ENCODE measurements around the gene APCDD1L. TPM values are rescaled to one million over a fixed set of nuclear protein-coding genes. Genes with fewer than 3 reads are reported as not detected.

The APCDD1L gene
- total and polyA plus RNA-seq, 4 donors, result 0.02 to 0.74 (median 0.31) TPM

DNA sequence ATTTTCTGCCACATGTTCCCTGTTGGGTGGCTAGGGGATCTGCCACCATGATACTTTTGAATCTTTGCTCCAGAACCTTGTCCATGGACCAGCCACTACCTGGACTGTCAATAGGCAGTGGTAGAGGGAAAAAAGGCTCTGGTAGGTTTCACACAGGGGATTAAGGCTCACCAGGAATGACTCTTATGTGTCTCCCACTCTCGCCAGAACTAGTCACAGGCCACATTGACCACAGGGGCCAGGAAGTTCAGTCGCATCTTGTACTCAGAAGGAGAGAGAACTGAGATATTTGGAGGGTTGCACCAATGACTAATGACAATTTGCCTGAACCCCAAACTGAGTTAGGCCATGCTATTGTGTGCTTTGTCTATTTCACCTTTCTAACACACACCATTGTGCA lies 23.6 kb upstream of the APCDD1L start:
- H3K36me3 ChIP-seq (ENCODE audit: control insufficient read depth in 4 of 4, insufficient read depth in 4 of 4, low read length in 4 of 4), result no peaks in the 10 kb centered on the region
- peaks cover 0 to 9% (median 0%) of the 10 kb centered on the region in 3 donors for H3K27me3 ChIP-seq (ENCODE audit: control insufficient read depth in 3 of 3, insufficient read depth in 3 of 3, low read length in 2 of 3)
- H3K9me3 ChIP-seq (ENCODE audit: control insufficient read depth in 4 of 4, insufficient read depth in 3 of 4, low read length in 3 of 4), result peaks cover 0 to 10% (median 4%) of the 10 kb centered on the region in 4 donors
- 91 to 97% methylated on average over 2 of the region's 2 CpGs for WGBS, 2 donors
- H3K27ac ChIP-seq (ENCODE audit: low read depth in 1 of 2, low read length in 1 of 2), result no peak overlapping the region
- H3K4me3 ChIP-seq, result no peak overlapping the region
- TF ChIP-seq, protein P1, sequence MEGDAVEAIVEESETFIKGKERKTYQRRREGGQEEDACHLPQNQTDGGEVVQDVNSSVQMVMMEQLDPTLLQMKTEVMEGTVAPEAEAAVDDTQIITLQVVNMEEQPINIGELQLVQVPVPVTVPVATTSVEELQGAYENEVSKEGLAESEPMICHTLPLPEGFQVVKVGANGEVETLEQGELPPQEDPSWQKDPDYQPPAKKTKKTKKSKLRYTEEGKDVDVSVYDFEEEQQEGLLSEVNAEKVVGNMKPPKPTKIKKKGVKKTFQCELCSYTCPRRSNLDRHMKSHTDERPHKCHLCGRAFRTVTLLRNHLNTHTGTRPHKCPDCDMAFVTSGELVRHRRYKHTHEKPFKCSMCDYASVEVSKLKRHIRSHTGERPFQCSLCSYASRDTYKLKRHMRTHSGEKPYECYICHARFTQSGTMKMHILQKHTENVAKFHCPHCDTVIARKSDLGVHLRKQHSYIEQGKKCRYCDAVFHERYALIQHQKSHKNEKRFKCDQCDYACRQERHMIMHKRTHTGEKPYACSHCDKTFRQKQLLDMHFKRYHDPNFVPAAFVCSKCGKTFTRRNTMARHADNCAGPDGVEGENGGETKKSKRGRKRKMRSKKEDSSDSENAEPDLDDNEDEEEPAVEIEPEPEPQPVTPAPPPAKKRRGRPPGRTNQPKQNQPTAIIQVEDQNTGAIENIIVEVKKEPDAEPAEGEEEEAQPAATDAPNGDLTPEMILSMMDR (IDR thresholded peaks at IDR 0.05; ENCODE audit: control extremely low read depth, extremely low read depth), result no peak
- ATAC-seq (ENCODE audit: insufficient read depth, low FRiP score) (no peak), DNase-seq (no peak)
- H3K4me1 ChIP-seq (ENCODE audit: control insufficient read depth in 5 of 5, insufficient read depth in 5 of 5, low read length in 5 of 5), result no peaks in the 10 kb centered on the region
- no peak overlapping the region for H3K9ac ChIP-seq (ENCODE audit: insufficient read depth in 1 of 2, low read length in 2 of 2)

- Histone ChIP-seq H3K27me3 (ENCODE audit: control insufficient read depth in 3 of 3, insufficient read depth in 3 of 3, low read length in 2 of 3) (peaks cover 0 to 9% (median 0%) of the 10 kb centered on the region in 3 donors), H3K9ac (ENCODE audit: insufficient read depth in 1 of 2, low read length in 2 of 2) (no peak overlapping the region), H3K9me3 (ENCODE audit: control insufficient read depth in 4 of 4, insufficient read depth in 3 of 4, low read length in 3 of 4) (peaks cover 0 to 10% (median 4%) of the 10 kb centered on the region in 4 donors), H3K4me3 (no peak overlapping the region), H3K4me1 (ENCODE audit: control insufficient read depth in 5 of 5, insufficient read depth in 5 of 5, low read length in 5 of 5) (no peaks in the 10 kb centered on the region), H3K27ac (ENCODE audit: low read depth in 1 of 2, low read length in 1 of 2) (no peak overlapping the region), H3K36me3 (ENCODE audit: control insufficient read depth in 4 of 4, insufficient read depth in 4 of 4, low read length in 4 of 4) (no peaks in the 10 kb centered on the region)
- DNase-seq (no peak), ATAC-seq (ENCODE audit: insufficient read depth, low FRiP score) (no peak)
- WGBS, 2 donors, result 93 to 98% methylated on average over 1 of the region's 1 CpG
- TF ChIP-seq, protein P1 (IDR thresholded peaks at IDR 0.05; ENCODE audit: control extremely low read depth, extremely low read depth), result no peak
Observed at GRCh38 chr20:58537831-58538230, 22.6 kb upstream of the APCDD1L start.

GRCh38 chr20:58536289-58536688 lies 21.1 kb upstream of the APCDD1L start:
- DNase-seq (no peak), ATAC-seq (ENCODE audit: insufficient read depth, low FRiP score) (no peak)
- Histone ChIP-seq H3K9me3 (ENCODE audit: control insufficient read depth in 4 of 4, insufficient read depth in 3 of 4, low read length in 3 of 4) (peaks cover 0 to 17% (median 11%) of the 10 kb centered on the region in 4 donors), H3K4me3 (no peak overlapping the region), H3K27ac (ENCODE audit: low read depth in 1 of 2, low read length in 1 of 2) (no peak overlapping the region), H3K36me3 (ENCODE audit: control insufficient read depth in 4 of 4, insufficient read depth in 4 of 4, low read length in 4 of 4) (no peaks in the 10 kb centered on the region), H3K4me1 (ENCODE audit: control insufficient read depth in 5 of 5, insufficient read depth in 5 of 5, low read length in 5 of 5) (no peaks in the 10 kb centered on the region), H3K9ac (ENCODE audit: insufficient read depth in 1 of 2, low read length in 2 of 2) (no peak overlapping the region), H3K27me3 (ENCODE audit: control insufficient read depth in 3 of 3, insufficient read depth in 3 of 3, low read length in 2 of 3) (peaks cover 0 to 3% (median 0%) of the 10 kb centered on the region in 3 donors)
- TF ChIP-seq, protein P1 (IDR thresholded peaks at IDR 0.05; ENCODE audit: control extremely low read depth, extremely low read depth), result no peak
- 91 to 94% methylated on average over 3 of the region's 3 CpGs for WGBS, 2 donors

DNA sequence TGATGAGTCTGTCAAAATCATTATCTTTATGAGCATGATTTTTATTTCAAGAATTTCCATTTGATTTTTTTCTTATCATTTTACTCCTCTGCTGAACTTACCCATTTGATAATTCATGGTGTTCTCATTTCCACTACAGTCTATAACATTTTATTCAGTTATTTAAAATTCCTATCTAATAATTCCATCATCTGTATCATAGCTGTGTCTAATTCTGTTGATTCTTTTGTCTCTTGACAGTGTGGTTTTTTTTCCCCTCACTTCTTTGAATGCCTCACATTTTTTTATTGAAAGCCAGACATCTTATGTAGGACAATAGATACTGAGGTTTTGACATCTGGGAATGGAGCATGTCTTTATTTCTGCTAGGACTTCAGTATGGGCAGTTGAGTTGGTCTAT lies 16.5 kb upstream of the APCDD1L start:
- TF ChIP-seq, protein P1 (IDR thresholded peaks at IDR 0.05; ENCODE audit: control extremely low read depth, extremely low read depth), result no peak
- no peaks in the 10 kb centered on the region for H3K27me3 ChIP-seq (ENCODE audit: control insufficient read depth in 3 of 3, insufficient read depth in 3 of 3, low read length in 2 of 3)

More for the DNA sequence above, 16.5 kb upstream of the APCDD1L start:
- no peak overlapping the region for H3K9ac ChIP-seq (ENCODE audit: insufficient read depth in 1 of 2, low read length in 2 of 2)
- H3K4me3 ChIP-seq, result no peak overlapping the region
- no peak overlapping the region for H3K27ac ChIP-seq (ENCODE audit: low read depth in 1 of 2, low read length in 1 of 2)
- no peak for ATAC-seq (ENCODE audit: insufficient read depth, low FRiP score)
- no peaks in the 10 kb centered on the region for H3K4me1 ChIP-seq (ENCODE audit: control insufficient read depth in 5 of 5, insufficient read depth in 5 of 5, low read length in 5 of 5)
- no peak for DNase-seq
- no peaks in the 10 kb centered on the region for H3K36me3 ChIP-seq (ENCODE audit: control insufficient read depth in 4 of 4, insufficient read depth in 4 of 4, low read length in 4 of 4)
- peaks cover 0 to 16% (median 10%) of the 10 kb centered on the region in 4 donors for H3K9me3 ChIP-seq (ENCODE audit: control insufficient read depth in 4 of 4, insufficient read depth in 3 of 4, low read length in 3 of 4)

Measured in lung (tissue), 12 donors.